ENCODE data around the gene CADM2.

The CADM2 gene

DNA sequence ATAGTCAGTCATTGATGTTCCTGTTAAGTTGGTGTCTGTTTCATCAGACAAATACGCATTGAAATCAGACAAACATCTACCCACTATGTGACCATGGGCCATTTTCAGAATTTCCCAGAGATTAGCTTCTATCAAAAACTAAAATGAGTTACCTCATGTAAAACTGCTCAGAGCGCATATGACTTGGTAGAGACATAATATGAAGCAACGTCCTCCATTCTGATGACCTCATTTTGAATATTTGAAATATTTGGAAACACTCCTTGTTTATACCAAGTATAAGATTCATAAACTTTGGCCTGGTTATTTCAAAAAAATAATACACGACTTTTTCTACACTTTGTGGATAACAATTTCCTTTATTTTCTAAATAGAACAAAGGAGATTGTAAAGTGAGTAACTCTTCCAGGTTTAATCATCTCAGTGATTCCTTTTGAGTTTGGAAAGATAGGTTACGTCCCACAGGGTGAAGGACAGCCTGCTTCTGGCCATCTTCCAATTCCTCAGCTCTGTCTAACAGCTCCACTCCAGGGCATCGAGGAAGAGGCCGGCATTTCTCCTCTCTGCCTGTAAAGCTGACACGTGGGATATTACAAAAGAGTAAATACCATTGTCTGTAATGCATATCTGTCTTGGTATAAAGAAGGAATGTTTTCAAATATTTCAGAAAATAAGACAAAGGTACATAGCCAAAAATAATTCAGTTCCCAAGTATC lies 122.6 kb downstream of the CADM2 start:
- TF ChIP-seq, protein P1, sequence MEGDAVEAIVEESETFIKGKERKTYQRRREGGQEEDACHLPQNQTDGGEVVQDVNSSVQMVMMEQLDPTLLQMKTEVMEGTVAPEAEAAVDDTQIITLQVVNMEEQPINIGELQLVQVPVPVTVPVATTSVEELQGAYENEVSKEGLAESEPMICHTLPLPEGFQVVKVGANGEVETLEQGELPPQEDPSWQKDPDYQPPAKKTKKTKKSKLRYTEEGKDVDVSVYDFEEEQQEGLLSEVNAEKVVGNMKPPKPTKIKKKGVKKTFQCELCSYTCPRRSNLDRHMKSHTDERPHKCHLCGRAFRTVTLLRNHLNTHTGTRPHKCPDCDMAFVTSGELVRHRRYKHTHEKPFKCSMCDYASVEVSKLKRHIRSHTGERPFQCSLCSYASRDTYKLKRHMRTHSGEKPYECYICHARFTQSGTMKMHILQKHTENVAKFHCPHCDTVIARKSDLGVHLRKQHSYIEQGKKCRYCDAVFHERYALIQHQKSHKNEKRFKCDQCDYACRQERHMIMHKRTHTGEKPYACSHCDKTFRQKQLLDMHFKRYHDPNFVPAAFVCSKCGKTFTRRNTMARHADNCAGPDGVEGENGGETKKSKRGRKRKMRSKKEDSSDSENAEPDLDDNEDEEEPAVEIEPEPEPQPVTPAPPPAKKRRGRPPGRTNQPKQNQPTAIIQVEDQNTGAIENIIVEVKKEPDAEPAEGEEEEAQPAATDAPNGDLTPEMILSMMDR (IDR thresholded peaks at IDR 0.05) = no peak

DNA sequence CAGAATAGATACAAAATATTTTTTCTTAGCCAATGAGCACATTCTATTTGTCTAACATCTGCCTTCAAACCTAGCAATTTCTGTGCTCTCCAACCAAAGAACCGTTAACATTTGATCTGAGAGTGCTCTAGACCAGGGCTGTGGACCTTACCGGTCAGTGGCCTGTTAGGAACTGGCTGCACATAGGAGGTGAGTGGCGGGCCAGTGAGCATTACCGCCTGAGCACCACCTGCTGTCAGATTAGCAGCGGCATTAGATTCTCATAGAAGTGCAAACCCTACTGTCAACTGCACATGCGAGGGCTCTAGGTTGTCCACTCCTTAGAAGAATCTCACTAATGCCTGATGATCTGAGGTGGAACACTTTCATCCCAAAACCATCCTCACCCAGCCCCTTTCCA lies 131.7 kb downstream of the CADM2 start:
- TF ChIP-seq, protein P1 (IDR thresholded peaks at IDR 0.05) = no peak

DNA sequence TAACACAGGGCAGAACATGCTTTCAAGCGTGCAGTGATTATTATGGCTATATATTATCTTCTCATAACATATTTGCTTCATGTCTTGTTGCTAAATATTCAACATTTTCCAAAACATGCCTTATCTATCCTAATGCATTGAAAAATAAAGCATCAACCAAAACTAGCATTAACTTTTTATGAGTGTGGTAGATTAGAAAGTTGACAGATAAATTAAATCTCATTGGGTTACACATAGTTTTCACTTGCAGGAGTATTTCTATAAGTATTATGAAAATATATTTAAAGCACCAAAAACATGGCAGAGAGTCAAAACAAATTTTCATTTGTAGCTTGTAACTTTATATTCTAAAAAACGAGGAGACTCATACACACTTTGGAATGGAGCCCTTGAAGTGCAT lies 141.5 kb downstream of the CADM2 start:
- TF ChIP-seq, protein P1 (IDR thresholded peaks at IDR 0.05) = no peak

DNA sequence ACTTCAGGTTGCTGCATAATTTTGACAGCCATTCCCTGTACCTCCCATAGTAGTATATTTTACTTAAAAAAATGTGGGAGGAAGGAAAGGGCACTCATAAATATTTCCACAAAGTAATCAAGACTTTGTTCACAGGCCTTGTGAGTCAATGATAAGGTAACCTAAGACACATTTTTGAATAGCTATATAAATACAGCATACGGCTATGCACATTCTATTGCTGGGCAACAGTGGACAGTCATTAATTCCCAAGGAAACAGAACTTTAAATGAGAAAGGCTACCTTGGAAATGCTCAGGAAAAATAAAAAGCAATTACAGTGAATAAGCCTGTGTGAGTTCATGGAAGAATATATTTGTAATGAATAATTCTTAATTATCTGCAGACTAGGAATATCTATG lies 144.0 kb downstream of the CADM2 start:
- TF ChIP-seq, protein P1 (IDR thresholded peaks at IDR 0.05) = no peak

DNA sequence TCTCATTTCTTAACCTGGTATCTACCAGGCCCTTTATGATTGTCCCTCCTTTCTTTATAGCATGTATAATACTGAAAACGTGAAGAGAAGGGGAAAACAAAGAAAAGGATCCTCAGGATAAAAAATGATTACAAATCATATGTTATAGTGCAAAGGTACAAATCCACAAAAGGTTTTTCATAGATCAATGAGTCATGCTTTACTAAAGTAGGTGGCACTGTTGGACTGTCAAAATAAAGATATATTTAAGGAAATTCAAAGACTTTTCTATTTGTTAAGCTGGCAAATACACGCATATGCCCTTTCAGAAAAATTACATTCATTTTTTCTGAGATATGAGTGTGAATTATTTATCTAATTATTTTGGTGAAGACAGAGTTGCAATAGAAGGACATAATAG lies 151.6 kb downstream of the CADM2 start:
- TF ChIP-seq, protein P1 (IDR thresholded peaks at IDR 0.05) = peak; percentile 39; the same call in 1 of the 2 replicates

DNA sequence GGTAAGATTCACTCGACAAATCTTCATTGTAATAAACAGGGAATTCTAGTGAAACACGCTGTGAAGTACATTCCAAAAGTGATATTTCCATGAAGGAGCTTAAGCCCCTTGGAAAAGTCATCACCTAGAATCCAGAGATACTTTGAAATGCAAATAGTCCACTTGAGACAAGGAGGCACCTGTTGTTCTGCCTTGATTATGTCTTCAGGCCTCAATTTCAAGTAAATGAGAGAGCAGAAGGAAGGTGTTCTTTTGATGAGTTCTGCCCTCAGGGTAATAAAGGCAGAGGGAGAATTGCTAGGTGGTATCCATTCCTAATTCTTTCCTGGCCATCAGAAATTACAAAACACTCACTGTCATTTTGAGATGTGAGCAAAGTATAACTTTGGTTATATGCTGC lies 162.1 kb downstream of the CADM2 start:
- TF ChIP-seq, protein P1 (IDR thresholded peaks at IDR 0.05) = no peak

DNA sequence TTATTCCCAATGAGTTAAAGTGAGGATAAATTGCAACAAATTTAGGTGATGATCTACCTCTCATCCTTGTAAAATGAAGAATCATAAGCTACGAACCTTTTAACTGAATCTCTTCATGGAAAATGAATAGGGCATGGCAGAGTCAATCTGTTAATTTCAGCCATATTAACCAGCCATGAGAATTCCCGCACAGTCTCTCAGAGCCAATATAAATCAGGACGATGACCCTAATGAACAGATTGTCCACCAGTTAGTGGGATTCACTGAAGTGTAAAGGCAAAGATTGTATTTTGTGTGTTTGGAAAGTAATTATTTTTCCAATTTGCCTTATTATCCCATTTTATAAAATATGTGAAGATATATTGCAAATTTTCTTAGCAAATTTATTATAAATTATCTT lies 183.8 kb downstream of the CADM2 start:
- TF ChIP-seq, protein P1 (IDR thresholded peaks at IDR 0.05) = no peak

DNA sequence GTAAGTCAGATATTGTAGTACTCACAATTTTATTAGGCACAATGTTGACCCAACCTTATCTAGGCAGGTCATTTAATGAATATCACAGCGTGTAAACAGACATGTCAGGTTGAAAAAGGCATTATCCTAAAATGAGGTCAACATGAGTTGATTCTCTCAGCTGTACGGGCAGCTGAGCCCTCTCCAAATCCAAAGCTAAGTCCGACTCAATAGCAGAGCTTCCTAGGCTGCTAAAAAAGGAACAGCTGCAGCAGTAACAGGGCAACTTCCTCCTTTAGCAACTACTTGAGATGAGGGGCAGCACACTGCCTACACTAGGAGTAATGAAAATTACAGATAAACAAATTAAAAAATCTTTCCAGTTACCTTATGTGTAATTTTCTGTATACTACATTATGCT lies 189.2 kb downstream of the CADM2 start:
- TF ChIP-seq, protein P1 (IDR thresholded peaks at IDR 0.05) = no peak

Data from LNCAP (cell line).